ENCODE measurements around the gene RNF8. TPM values are rescaled to one million over a fixed set of nuclear protein-coding genes. Genes with fewer than 3 reads are reported as not detected.

Gene RNF8
- total RNA-seq, 2 experiments from 2014 or later, result 4.9 to 5.9 TPM

DNA sequence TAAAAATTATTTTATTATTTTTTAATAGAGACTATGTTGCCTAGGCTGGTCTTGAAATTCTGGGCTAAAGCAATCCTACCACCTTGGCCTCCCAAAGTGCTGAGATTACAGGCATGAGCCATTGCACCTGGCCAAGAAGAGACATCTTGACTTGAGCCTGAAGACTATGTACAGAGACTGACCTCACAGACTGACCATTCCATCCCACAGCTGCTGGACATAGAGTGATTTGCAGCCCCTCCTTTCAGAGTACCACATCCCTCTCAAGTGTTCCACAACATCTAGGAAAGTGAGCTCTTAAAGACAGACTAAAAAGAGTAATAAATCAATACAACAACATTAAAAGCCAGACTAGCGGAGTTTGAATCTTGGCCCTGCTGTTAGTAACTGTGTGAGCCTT lies 39.0 kb downstream of the RNF8 start:
- H3K4me3 ChIP-seq (ENCODE audit: low read length), result no peak overlapping the region
- H3K9me3 ChIP-seq (ENCODE audit: control insufficient read depth in 1 of 2, insufficient read depth in 1 of 2, low read length in 2 of 2), result no peaks in the 10 kb centered on the region
- CTCF ChIA-PET, result no interaction called here
- Mint-ChIP-seq H3K4me3 (no peak overlapping the region), H3K36me3 (ENCODE audit: low read depth) (no peaks in the 10 kb centered on the region), H3K9me3 (no peaks in the 10 kb centered on the region), H3K27ac (no peak overlapping the region), H3K27me3 (no peaks in the 10 kb centered on the region), H3K4me1 (ENCODE audit: low read depth) (no peaks in the 10 kb centered on the region)
- TF ChIP-seq, protein P1, sequence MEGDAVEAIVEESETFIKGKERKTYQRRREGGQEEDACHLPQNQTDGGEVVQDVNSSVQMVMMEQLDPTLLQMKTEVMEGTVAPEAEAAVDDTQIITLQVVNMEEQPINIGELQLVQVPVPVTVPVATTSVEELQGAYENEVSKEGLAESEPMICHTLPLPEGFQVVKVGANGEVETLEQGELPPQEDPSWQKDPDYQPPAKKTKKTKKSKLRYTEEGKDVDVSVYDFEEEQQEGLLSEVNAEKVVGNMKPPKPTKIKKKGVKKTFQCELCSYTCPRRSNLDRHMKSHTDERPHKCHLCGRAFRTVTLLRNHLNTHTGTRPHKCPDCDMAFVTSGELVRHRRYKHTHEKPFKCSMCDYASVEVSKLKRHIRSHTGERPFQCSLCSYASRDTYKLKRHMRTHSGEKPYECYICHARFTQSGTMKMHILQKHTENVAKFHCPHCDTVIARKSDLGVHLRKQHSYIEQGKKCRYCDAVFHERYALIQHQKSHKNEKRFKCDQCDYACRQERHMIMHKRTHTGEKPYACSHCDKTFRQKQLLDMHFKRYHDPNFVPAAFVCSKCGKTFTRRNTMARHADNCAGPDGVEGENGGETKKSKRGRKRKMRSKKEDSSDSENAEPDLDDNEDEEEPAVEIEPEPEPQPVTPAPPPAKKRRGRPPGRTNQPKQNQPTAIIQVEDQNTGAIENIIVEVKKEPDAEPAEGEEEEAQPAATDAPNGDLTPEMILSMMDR (IDR thresholded peaks at IDR 0.05), result no peak
- peaks cover 32% of the 10 kb centered on the region for H3K36me3 ChIP-seq (ENCODE audit: insufficient read depth, low read length)
- H3K4me1 ChIP-seq (ENCODE audit: insufficient read depth, low read length), result no peaks in the 10 kb centered on the region
- POLR2A ChIA-PET, result no interaction called here
- no peaks in the 10 kb centered on the region for H3K27me3 ChIP-seq (ENCODE audit: control insufficient read depth in 1 of 2, insufficient read depth in 2 of 2, low read length in 2 of 2)
- H3K27ac ChIP-seq (ENCODE audit: low read depth in 1 of 2, low read length in 2 of 2), result no peak overlapping the region
- intact Hi-C loops (cut with DNase I, micrococcal nuclease), result no loop called here
- no peak for ATAC-seq (ENCODE audit: poor library complexity)
- DNase-seq, result no peak

DNA sequence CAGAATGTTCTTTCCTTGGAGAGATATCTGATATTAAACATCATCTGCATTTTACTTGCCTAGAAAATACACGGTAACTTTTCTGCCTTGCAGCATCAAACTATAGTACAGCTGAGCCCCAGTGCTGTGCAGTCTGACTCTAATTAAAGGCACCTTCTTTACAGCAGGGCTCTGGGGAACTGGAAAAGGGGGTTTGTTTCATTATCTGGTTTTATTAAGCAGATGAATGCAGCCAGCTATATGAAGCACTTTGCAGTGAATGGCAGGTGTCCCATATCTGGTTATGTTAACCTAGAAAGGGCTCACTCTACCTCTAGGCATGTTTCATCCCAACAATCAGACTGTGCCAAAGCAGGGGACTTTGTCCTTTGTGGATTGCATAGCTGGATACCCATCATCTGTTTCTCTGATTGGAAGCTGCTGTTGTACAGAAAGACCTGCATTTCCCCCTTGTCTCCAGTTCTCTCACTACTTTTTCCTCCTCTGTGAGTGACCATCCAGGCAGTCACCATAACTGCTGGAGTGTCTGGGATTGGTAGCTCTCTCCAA lies 39.7 kb downstream of the RNF8 start:
- DNase-seq (no peak), ATAC-seq (ENCODE audit: poor library complexity) (no peak)
- CTCF ChIA-PET, result no interaction called here
- Mint-ChIP-seq H3K9me3 (no peaks in the 10 kb centered on the region), H3K27ac (no peak overlapping the region), H3K4me3 (no peak overlapping the region), H3K4me1 (ENCODE audit: low read depth) (no peaks in the 10 kb centered on the region), H3K36me3 (ENCODE audit: low read depth) (no peaks in the 10 kb centered on the region), H3K27me3 (no peaks in the 10 kb centered on the region)
- POLR2A ChIA-PET, result no interaction called here
- H3K36me3 ChIP-seq (ENCODE audit: insufficient read depth, low read length), result peaks cover 31% of the 10 kb centered on the region
- H3K4me3 ChIP-seq (ENCODE audit: low read length), result no peak overlapping the region
- TF ChIP-seq, protein P1 (IDR thresholded peaks at IDR 0.05), result no peak
- H3K4me1 ChIP-seq (ENCODE audit: insufficient read depth, low read length), result no peaks in the 10 kb centered on the region
- intact Hi-C loops (cut with DNase I, micrococcal nuclease), result no loop called here
- H3K27me3 ChIP-seq (ENCODE audit: control insufficient read depth in 1 of 2, insufficient read depth in 2 of 2, low read length in 2 of 2), result no peaks in the 10 kb centered on the region
- H3K27ac ChIP-seq (ENCODE audit: low read depth in 1 of 2, low read length in 2 of 2), result no peak overlapping the region
- no peaks in the 10 kb centered on the region for H3K9me3 ChIP-seq (ENCODE audit: control insufficient read depth in 1 of 2, insufficient read depth in 1 of 2, low read length in 2 of 2)

DNA sequence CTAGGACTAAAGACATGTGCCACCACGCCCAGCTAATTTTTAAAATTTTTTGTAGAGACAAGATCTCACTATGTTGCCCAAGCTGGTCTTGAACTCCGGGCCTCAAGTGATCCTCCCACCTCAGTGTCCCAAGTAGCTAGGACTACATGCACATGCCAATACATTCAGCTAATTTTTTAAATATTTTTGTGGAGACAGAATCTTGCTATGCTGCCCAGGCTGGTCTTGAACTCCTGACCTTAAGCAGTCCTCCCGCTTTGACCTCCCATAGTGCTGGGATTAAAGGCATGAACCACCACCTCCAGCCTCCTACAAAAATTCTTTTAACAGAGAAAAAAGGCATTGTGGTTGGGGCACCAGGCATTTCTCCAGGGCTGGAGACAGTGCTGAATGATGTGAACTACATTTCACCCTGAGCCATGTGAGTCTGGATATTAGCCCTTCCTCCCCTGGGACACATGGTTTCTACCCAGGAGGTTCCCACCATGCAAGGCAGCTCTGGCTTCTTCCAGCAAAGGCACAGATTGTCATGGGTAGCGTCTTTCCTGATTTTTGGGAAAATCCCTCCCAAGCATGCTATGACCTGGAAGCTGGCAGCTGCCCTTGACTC lies 42.9 kb downstream of the RNF8 start:
- intact Hi-C loops (cut with DNase I, micrococcal nuclease), result loop anchor here in 1 of 2 experiments (5.0 kb wide), 1 partner anchor 266 kb away; no protein-coding TSS in a partner anchor

More for the DNA sequence above, 42.9 kb downstream of the RNF8 start:
- H3K4me3 Mint-ChIP-seq, result no peak overlapping the region
- TF ChIP-seq, protein P1 (IDR thresholded peaks at IDR 0.05), result no peak
- H3K36me3 ChIP-seq (ENCODE audit: insufficient read depth, low read length), result peaks cover 5% of the 10 kb centered on the region
- ChIA-PET CTCF (no interaction called here), POLR2A (no interaction called here)
- no peaks in the 10 kb centered on the region for H3K9me3 ChIP-seq (ENCODE audit: control insufficient read depth in 1 of 2, insufficient read depth in 1 of 2, low read length in 2 of 2)
- no peak for DNase-seq
- H3K27ac Mint-ChIP-seq, result no peak overlapping the region
- no peaks in the 10 kb centered on the region for H3K4me1 Mint-ChIP-seq (ENCODE audit: low read depth)
- no peaks in the 10 kb centered on the region for H3K9me3 Mint-ChIP-seq
- H3K4me1 ChIP-seq (ENCODE audit: insufficient read depth, low read length), result no peaks in the 10 kb centered on the region
- no peak for ATAC-seq (ENCODE audit: poor library complexity)
- H3K27me3 Mint-ChIP-seq, result no peaks in the 10 kb centered on the region
- H3K27me3 ChIP-seq (ENCODE audit: control insufficient read depth in 1 of 2, insufficient read depth in 2 of 2, low read length in 2 of 2), result no peaks in the 10 kb centered on the region
- H3K27ac ChIP-seq (ENCODE audit: low read depth in 1 of 2, low read length in 2 of 2), result no peak overlapping the region
- no peak overlapping the region for H3K4me3 ChIP-seq (ENCODE audit: low read length)
- H3K36me3 Mint-ChIP-seq (ENCODE audit: low read depth), result no peaks in the 10 kb centered on the region
